ENCODE data around the gene LIPA.
"Not testable (repeated sequence)": the region's sequence is repeated elsewhere in the genome, so short reads cannot be mapped to it uniquely, and the experiment has no call there.

LIPA gene

DNA sequence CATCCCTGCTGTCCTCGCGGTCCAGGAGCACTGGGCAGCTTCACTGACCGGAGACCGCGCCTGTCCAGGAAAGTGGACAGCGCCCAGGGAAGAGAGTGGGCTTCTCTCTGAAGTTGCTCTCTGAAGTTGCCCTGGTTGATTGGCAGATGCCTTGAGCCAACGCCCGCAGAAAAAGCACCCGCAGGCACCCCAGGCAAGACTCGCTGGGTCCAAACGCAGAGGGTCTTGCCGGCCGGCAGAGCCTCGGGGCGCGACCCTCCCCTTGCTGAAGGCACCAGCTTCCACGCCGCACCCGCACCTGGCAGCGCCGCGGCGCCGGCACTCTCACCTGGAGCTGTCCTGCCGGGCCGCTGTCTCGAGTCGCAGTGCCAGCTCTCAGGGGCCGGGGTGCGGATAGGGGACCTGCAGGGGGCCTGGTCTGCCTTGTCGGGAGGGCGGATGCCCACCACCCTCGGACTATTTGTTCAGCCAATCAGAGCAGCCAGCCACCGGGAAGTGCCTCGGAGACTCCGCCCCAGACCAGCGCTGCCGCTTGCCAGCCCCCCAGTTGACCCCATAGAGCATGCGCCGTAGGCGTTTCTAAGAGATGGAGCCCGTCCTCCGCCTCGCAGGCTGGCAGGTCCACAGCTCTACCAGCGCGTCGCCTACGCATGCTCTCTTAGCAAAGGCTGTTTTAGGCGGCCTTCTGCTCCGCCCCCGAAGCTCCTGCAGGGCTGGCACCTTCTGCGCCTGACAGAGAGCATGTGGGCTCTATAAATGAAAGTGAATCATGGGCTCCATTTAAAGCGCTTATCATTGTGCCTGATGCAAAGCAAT, at the start of gene LIPA:
LIPA (minus strand) TSS at position 367 of the 816 bp plus-strand sequence. CDS start 4,127 bp downstream, outside the sequence.
- peak; percentile 92 for DNase-seq (ENCODE audit: low read depth in 2 of 2)

- no peak for DNase-seq (ENCODE audit: low read depth in 2 of 2)
Measured at GRCh38 chr10:89301232-89301631, 49.7 kb upstream of the LIPA start.

- no peak for DNase-seq (ENCODE audit: low read depth in 2 of 2)
Measured at GRCh38 chr10:89299031-89299430, 47.5 kb upstream of the LIPA start.

DNA sequence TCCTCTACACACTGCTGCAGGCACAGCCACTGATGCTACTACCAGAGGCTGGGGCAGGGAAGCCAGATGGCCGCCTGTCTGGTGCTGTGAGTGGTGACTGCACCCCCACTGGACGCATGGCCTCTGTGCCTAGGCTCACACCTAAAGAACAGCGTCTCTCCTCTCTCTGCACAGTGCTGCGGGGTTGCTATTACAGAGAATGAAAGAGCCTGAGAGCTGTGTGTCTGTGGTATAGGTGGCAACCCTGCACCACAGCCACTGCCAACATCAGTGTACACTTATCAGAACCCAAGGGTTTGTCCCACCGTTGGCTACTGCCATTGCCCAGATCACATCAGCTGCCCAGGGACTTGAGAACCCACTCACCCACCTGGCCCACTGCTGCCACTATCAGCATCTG, 46.2 kb upstream of the LIPA start:
- DNase-seq (ENCODE audit: low read depth in 2 of 2): no peak

DNA sequence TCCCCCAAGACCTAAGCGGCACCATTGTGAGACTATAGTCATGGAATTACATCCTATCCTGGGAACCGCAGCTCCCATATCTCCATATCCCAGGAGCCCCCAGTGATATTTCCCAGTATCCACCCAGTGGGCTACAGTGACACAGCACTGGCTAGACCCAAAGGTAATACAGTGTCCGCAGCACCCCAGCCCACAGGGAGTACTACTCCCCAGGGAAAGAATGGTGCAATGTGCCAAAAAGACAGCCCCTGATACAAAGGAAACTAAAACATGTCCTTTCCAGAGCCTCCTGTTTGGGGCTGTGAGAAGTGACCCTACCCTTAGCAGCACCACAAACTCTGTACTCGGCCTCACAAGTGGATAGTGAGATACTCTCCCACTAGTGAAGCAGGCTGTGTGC, 45.8 kb upstream of the LIPA start:
- no peak for DNase-seq (ENCODE audit: low read depth in 2 of 2)

- no peak for DNase-seq (ENCODE audit: low read depth in 2 of 2)
Measured at GRCh38 chr10:89296220-89296648, 44.7 kb upstream of the LIPA start.

- DNase-seq (ENCODE audit: low read depth in 2 of 2): peak; percentile 59 to 62
Measured at GRCh38 chr10:89295597-89295996, 44.0 kb upstream of the LIPA start.

DNA sequence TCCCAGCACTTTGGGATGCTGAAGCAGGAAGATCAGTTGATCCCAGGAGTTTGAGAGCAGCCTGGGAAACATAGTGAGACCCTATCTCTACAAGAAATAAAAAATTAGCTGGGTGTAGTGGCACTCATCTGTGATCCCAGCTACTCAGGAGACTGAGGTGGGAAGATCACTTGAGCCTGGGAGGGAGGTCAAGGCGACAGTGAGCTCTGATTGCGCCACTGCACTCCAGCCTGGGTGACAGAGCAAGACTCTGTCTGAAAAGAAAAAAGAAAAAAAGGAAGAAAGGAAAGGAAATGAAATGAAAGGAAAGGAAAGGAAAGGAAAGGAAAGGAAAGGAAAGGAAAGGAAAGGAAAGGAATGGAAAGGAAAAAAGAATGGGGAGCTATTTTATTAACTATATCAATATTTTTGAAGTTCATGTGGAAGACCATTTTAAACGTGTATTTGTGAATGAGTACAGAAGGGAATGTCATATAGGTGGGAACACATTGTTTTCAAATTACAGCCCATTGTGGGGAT, 43.2 kb upstream of the LIPA start:
- no peak for DNase-seq (ENCODE audit: low read depth in 2 of 2)

GRCh38 chr10:89285303-89285702, 33.7 kb upstream of the LIPA start:
- DNase-seq (ENCODE audit: low read depth in 2 of 2): not testable (repeated sequence)

DNA sequence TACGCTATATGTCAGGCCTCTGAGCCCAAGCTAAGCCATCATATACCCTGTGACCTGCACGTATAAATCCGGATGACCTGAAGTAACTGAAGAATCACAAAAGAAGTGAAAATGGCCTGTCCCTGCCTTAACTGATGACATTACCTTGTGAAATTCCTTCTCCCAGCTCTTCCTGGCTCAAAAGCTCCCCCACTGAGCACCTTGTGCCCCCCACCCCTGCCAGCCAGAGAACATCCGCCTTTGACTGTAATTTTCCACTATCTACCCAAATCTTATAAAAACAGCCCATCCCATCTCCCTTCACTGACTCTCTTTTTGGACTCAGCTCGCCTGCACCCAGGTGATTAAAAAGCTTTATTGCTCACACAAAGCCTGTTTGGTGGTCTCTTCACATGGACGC, 33.1 kb upstream of the LIPA start:
- not testable (repeated sequence) for DNase-seq (ENCODE audit: low read depth in 2 of 2)

DNA sequence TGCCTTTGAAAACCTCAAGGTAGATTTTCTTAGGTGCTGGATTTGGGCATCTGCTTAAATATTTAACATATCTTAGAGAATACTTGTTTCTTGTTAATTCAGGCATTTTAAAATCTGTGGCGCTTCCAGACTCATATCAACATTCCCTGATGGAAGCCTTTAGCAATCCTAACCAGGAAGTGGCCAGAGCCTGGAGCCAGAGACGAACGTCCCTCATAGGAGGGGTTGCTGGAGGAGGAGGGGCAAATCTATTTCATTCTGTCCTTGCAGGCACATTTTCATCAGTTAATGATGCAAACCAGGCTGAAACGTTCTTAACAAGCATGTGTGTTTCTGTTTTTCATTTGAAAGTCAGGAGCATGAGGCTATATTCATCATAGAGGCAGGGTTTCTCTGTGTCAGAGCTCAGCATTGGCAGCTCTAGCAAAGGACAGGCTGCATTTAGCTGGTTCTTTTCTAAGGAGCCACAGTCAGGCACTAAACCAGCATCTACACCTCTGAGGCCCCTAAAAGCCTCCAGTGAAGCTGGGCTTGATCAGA, 32.4 kb upstream of the LIPA start:
- peak; percentile 91 for DNase-seq (ENCODE audit: low read depth in 2 of 2)

DNA sequence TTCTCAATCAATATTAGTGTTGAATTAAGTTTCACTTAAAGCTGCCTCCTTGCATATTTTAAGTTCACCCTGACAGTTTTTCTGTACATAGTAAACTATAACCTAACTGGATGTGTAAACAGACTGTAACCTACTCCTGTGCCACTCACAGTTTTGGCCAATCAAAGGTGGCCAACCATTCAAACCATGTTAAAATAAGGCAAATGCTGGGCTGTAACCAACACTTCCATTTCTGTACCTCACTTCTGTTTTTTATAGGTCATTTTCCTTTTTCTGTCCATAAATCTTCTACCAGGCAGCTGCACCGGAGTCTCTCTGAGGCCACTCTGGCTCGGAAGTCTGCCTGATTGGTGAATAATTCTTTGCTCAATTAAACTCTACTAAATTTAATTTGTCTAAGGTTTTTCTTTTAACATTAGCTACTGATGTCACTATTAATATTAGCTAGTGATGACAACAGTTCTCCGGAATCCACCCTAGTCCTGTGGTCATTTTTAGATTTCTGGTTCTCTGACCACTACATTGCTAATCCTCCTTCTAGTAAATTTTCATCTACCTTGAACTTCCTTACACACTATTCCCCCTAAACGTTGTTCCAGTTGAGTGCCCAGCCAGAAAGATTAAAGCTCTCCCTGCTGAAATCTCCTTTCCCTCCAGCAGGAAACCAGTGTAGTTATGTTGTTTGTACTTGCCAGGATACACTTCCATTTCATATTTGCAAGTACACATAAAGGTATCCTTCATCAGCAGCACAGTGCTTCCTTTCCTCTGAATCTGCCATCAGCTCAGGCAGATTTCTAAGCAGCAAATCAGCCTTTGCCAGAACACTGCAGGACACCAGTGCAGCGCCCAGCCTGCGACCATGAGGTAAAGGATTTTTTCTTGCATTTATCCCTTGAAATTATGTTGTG, 31.7 kb upstream of the LIPA start:
- DNase-seq (ENCODE audit: low read depth in 2 of 2): no peak

- no peak for DNase-seq (ENCODE audit: low read depth in 2 of 2)
Measured at GRCh38 chr10:89281606-89282395, 30.2 kb upstream of the LIPA start.

- DNase-seq (ENCODE audit: low read depth in 2 of 2): no peak
Measured at GRCh38 chr10:89280508-89280907, 28.9 kb upstream of the LIPA start.

DNA sequence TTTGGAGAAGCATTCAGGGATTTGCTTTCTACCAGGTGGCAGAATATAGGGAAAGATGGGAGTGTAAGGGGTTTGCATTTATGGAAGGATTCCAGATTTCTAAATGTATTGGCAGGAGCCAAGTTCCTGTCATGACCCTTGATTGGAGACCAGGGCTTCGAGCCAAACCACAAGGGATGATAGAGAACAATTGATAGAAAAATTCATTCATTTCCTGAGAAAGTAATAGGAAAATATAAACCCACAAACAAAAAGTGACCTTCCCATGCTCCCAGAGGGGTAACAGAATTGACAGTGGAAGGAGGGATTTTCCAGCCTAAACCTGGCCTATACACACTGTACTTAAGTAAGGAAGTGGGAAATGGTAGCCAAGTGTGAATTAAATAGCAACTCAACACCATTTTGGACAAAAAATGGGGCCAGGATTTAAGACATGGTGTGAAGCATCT, 27.9 kb upstream of the LIPA start:
- DNase-seq (ENCODE audit: low read depth in 2 of 2): no peak

DNA sequence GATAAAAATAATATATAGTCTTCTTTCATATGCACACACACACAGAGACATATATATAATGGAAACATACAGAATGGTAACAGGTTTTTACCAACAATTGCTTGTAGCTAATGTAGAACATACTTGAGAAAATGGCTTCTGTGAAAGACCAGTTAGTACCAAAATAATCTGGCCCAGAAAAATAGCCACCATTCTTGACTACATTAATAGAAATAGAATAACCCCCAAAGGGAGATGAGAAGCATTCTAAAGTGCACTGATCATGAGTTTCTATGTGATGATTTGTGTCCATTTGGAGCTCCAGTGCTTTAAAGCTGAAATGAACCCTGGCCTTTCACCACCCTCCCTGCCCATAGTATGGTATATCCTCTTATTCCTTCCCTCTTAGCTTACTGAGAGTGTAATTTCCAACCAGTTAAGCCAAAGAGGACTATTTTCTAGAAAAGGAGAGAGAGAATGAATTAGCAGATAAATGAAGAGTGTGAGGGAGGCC, 27.4 kb upstream of the LIPA start:
- DNase-seq (ENCODE audit: low read depth in 2 of 2): no peak

DNA sequence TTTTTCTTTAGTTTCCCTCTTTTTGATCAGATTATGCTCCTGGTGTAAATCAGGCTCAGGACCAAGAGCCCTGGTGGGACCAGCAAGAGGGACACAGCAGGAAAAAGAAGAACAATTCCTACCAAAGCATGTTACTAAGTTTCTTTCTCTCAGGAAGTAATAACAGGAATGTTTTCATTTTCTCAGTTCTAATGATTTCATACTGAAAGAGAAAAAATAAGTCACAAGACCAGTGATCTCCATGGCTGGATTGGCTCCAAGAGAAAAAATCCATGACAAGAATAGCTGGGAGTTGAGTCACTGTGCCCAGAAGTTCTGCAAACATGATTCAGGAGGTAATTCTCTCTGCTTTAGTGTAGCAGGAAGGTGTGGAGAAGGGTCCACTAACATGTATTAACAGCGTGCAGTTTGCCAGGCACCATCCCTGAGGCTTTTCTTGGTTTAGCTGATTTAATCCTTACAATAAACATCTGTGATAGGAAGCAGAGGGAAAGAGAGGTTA, 26.5 kb upstream of the LIPA start:
- peak; percentile 97 to 98 for DNase-seq (ENCODE audit: low read depth in 2 of 2)

DNA sequence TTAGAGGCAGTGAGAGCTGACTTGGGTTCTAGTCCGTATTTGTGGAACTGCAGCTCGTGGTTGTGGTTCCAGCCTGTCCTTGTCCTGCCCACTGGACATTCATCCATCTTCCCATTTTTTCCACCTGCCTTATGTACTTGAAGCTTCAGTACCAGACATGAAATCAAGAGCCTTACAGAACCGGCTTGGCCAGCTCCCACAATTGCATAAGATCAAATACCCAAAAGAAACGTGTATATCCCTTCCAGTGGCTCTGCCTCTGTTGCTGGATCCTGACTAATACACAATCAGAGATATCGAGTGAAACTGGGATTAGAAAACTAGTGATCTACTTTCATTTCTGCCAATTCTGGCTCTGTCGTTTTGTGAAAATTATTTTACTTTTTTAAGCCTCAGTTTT, 23.8 kb upstream of the LIPA start:
- no peak for DNase-seq (ENCODE audit: low read depth in 2 of 2)

- DNase-seq (ENCODE audit: low read depth in 2 of 2): no peak
Measured at GRCh38 chr10:89274928-89275327, 23.4 kb upstream of the LIPA start.

DNA sequence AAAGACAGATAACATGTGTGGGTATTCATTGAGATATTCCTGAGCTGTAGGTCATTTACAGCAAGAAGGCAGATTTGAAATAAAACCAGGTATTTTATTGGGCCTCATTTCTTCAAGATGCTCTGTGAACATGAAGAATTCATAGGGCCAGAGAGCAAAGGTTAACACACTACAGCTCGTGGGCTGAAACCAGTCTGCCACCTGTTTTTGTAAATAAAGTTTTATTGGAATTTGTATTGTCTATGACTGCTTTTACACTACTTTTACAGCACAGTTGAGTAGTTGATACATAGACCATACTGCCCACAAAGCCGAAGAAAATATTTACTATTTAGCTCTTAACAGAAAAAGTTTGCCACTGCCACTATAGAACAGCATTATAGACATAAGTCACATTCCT, 22.1 kb upstream of the LIPA start:
- DNase-seq (ENCODE audit: low read depth in 2 of 2): no peak

DNA sequence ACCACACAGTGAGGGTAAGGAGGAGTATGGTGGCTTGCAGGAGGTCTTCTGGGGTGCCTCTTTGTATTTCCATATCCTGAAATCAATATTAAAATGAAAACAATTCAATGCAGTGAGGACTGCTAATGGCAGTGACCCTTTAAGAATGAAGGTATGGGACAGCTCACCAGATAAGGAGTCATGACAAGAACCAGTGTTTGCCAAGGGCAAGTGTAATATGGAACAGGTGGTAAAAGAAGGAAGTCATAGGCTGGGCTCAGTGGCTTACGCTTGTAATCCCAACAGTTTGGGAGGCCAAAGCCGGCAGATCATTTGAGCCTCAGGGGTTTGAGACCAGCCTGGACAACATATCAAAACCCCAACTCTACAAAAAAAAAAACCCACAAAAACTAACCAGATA, 20.0 kb upstream of the LIPA start:
- no peak for DNase-seq (ENCODE audit: low read depth in 2 of 2)
